HEK293 (cell line): ENCODE results near the gene SLC39A10.

ENCODE experiments used
- CTCF ChIP-seq: fragments of 450-650 bp; formaldehyde crosslinking; IDR thresholded peaks from 2 replicates; pipeline ENCODE4 v1.5.1; 2016; ENCODE audit warnings: missing biosample characterization, missing genetic modification characterization
- PRDM6 ChIP-seq: fragments of 450-650 bp; formaldehyde crosslinking; IDR thresholded peaks from 2 replicates; pipeline ENCODE4 v1.5.1; 2017; ENCODE audit warnings: missing biosample characterization, missing genetic modification characterization
- ZNF121 ChIP-seq: fragments of 450-650 bp; formaldehyde crosslinking; IDR thresholded peaks from 2 replicates; pipeline ENCODE4 v1.5.1; 2016; ENCODE audit warnings: missing biosample characterization, missing genetic modification characterization
- ZNF24 ChIP-seq: fragments of 450-650 bp; formaldehyde crosslinking; IDR thresholded peaks from 2 replicates; pipeline ENCODE4 v1.5.1; 2016; ENCODE audit warnings: missing biosample characterization, missing genetic modification characterization
- ZNF677 ChIP-seq: fragments of 450-650 bp; IDR thresholded peaks from 2 replicates; pipeline ENCODE4 v1.5.0; 2018; ENCODE audit warnings: missing biosample characterization, mild to moderate bottlenecking, missing genetic modification characterization, moderate library complexity

- TF ChIP-seq CTCF (tag by site-specific recombination) (no peak), ZNF677 (tag by site-specific recombination) (no peak), ZNF24 (tag by site-specific recombination) (no peak), ZNF121 (tag by site-specific recombination) (no peak), PRDM6 (tag by site-specific recombination) (no peak)
Observed at GRCh38 chr2:195721042-195721441, 64.0 kb downstream of the SLC39A10 start.
